ENCODE measurements around the gene C1D.

The C1D gene

DNA sequence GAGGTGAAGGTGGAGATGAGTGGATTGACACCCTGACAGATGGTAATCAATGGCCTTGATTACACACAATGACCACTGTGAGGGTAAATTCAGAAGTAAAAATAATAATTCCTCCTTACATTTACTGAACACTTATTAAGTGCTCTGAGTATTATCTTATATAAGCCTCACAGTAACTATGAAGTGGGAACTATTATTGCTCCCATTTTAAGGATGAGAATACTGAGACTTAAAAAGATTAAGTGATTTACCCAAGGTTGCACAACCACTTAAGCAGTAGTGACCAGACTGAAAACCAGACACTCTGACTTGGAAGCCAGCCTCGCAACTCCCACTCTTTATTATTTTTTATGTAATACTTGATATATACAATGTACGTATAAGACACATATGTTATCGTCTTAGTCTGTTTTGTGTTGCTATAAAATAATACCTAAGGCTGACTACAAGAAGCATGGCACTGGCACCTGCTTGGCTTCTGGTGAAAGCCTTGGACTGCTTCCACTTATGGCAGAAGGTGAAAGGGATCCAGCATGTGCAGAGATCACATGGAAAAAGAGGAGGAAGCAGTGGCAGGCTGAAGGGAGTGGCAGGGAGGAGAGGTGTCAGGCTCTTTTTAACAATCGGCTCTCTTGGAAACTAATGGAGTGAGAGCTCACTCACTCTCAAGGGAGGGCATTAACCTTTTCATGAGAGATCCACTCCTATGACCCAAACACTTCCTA is 41.5 kb upstream of the C1D start:
- no peak overlapping the region for H3K23ac ChIP-seq (ENCODE audit: low read depth, low read length, poor library complexity)
- no CpG with 5 or more reads among the region's 4 CpGs for WGBS, 2 donors (ENCODE audit: extremely low coverage in 2 of 2, insufficient read length in 2 of 2, insufficient replicate concordance in 1 of 2)
- no peak overlapping the region for H4K91ac ChIP-seq (ENCODE audit: low read depth, low read length, poor library complexity)

DNA sequence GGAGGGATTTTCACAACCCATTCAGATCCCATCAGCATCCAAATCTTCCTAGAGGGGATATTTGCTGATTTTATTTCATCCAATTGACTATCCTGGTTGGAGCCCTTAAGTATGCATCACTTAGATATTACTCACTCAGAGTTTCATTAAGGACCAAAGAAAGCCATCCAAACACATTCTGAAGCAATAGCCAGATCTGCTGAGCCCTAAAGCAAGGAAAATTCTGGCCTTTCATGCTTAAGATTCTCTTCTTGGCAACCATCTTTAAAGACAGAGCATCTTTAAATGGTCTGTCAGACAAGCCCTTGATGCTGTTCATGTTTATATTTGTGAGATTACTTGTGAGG is 40.9 kb upstream of the C1D start:
- H2BK15ac ChIP-seq (ENCODE audit: low read length): no peak overlapping the region
- no peak overlapping the region for H3K18ac ChIP-seq (ENCODE audit: low read length)
- no peak overlapping the region for H3K14ac ChIP-seq (ENCODE audit: low read length)
- no peak overlapping the region for H4K91ac ChIP-seq (ENCODE audit: low read depth, low read length, poor library complexity)
- H4K8ac ChIP-seq (ENCODE audit: low read depth, low read length): no peak overlapping the region
- H2BK12ac ChIP-seq (ENCODE audit: low read length): no peak overlapping the region
- H2AFZ ChIP-seq (ENCODE audit: low read length): no peak overlapping the region
- H3K9me3 ChIP-seq (replicated peaks in 1 of 2; ENCODE audit: control insufficient read depth in 2 of 2, insufficient read depth in 1 of 2, low read depth in 1 of 2, low read length in 2 of 2): peaks cover 0 to 4% of the 10 kb centered on the region in 2 donors
- DNase-seq (ENCODE audit: low spot score): no peak
- no peak overlapping the region for H3K4ac ChIP-seq (ENCODE audit: low read length)
- H3K27me3 ChIP-seq (ENCODE audit: control insufficient read depth in 3 of 3, insufficient read depth in 3 of 3, low read depth in 1 of 3, low read length in 3 of 3): no peaks in the 10 kb centered on the region
- no peaks in the 10 kb centered on the region for H3K36me3 ChIP-seq (replicated peaks in 1 of 2; ENCODE audit: control insufficient read depth in 2 of 2, insufficient read depth in 2 of 2, low read length in 2 of 2)
- H2BK5ac ChIP-seq (ENCODE audit: low read length): no peak overlapping the region
- no peak overlapping the region for H3K9ac ChIP-seq (ENCODE audit: low read depth, low read length, poor library complexity)
- H3K79me1 ChIP-seq (ENCODE audit: low read depth, low read length): no peaks in the 10 kb centered on the region
- no peak overlapping the region for H3K4me2 ChIP-seq (ENCODE audit: insufficient read depth, low read length, poor library complexity, severe bottlenecking)
- no peak overlapping the region for H3K27ac ChIP-seq (replicated peaks; ENCODE audit: low read length)
- no peak overlapping the region for H2BK120ac ChIP-seq (ENCODE audit: low read depth, low read length)
- H2AK5ac ChIP-seq (ENCODE audit: low read depth, low read length): no peak overlapping the region
- no peaks in the 10 kb centered on the region for H3K4me1 ChIP-seq (ENCODE audit: control insufficient read depth in 2 of 2, insufficient read depth in 1 of 2, low read depth in 1 of 2, low read length in 2 of 2)
- no peak overlapping the region for H3K4me3 ChIP-seq (ENCODE audit: low read length in 2 of 2)
- no peak overlapping the region for H3K23ac ChIP-seq (ENCODE audit: low read depth, low read length, poor library complexity)

More for the DNA sequence above, 41.5 kb upstream of the C1D start:
- no peak for DNase-seq (ENCODE audit: low spot score)
- H3K4me3 ChIP-seq (ENCODE audit: low read length in 2 of 2): no peak overlapping the region
- H3K18ac ChIP-seq (ENCODE audit: low read length): no peak overlapping the region
- no peak overlapping the region for H3K4ac ChIP-seq (ENCODE audit: low read length)
- H2BK15ac ChIP-seq (ENCODE audit: low read length): no peak overlapping the region
- H3K27me3 ChIP-seq (ENCODE audit: control insufficient read depth in 3 of 3, insufficient read depth in 3 of 3, low read depth in 1 of 3, low read length in 3 of 3): no peaks in the 10 kb centered on the region
- no peak overlapping the region for H3K9ac ChIP-seq (ENCODE audit: low read depth, low read length, poor library complexity)
- H3K4me1 ChIP-seq (ENCODE audit: control insufficient read depth in 2 of 2, insufficient read depth in 1 of 2, low read depth in 1 of 2, low read length in 2 of 2): no peaks in the 10 kb centered on the region
- no peak overlapping the region for H2AFZ ChIP-seq (ENCODE audit: low read length)
- no peak overlapping the region for H2BK5ac ChIP-seq (ENCODE audit: low read length)
- no peak overlapping the region for H3K14ac ChIP-seq (ENCODE audit: low read length)
- no peak overlapping the region for H3K27ac ChIP-seq (replicated peaks; ENCODE audit: low read length)
- H2BK12ac ChIP-seq (ENCODE audit: low read length): no peak overlapping the region
- no peak overlapping the region for H2AK5ac ChIP-seq (ENCODE audit: low read depth, low read length)
- H3K9me3 ChIP-seq (replicated peaks in 1 of 2; ENCODE audit: control insufficient read depth in 2 of 2, insufficient read depth in 1 of 2, low read depth in 1 of 2, low read length in 2 of 2): peaks cover 0 to 4% of the 10 kb centered on the region in 2 donors
- no peak overlapping the region for H4K8ac ChIP-seq (ENCODE audit: low read depth, low read length)
- H3K36me3 ChIP-seq (replicated peaks in 1 of 2; ENCODE audit: control insufficient read depth in 2 of 2, insufficient read depth in 2 of 2, low read length in 2 of 2): no peaks in the 10 kb centered on the region
- no peaks in the 10 kb centered on the region for H3K79me1 ChIP-seq (ENCODE audit: low read depth, low read length)
- no peak overlapping the region for H2BK120ac ChIP-seq (ENCODE audit: low read depth, low read length)
- no peak overlapping the region for H3K4me2 ChIP-seq (ENCODE audit: insufficient read depth, low read length, poor library complexity, severe bottlenecking)

DNA sequence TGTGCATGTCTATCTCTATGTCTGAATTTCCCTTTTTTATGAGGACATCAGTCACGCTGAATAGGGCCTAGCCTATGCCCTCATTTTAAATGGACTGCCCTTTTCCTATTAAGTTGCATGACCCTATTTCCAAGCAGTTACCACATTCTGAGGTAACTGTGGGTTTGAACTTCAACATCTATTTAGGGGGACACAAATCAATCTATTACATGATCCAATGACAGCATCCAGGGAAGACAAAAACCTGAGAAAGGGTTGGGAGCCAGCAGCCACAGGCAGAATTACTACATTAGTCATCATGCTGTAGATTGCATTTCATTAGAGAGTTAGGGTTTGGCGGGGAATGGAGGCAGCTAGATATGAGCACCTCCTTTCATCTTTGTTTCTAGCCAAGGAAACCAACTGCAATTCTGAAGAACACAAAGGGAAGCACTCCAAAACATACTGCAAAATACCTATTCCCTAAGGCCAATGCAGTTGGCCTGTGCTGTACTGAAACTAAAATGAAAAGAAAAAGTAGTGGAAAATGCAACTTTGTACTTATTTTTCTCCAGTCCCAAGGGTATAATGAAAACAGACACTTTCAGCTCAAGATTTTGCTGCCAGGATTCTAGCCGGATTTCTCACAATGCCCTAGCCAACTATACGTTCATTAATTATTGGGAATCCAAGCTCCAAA is 40.4 kb upstream of the C1D start:
- Histone ChIP-seq H2BK12ac (ENCODE audit: low read length) (no peak overlapping the region), H3K27me3 (ENCODE audit: control insufficient read depth in 3 of 3, insufficient read depth in 3 of 3, low read depth in 1 of 3, low read length in 3 of 3) (no peaks in the 10 kb centered on the region), H4K8ac (ENCODE audit: low read depth, low read length) (no peak overlapping the region), H2BK120ac (ENCODE audit: low read depth, low read length) (no peak overlapping the region), H2BK5ac (ENCODE audit: low read length) (no peak overlapping the region), H3K4me1 (ENCODE audit: control insufficient read depth in 2 of 2, insufficient read depth in 1 of 2, low read depth in 1 of 2, low read length in 2 of 2) (no peaks in the 10 kb centered on the region), H2AK5ac (ENCODE audit: low read depth, low read length) (no peak overlapping the region), H4K91ac (ENCODE audit: low read depth, low read length, poor library complexity) (no peak overlapping the region), H2BK15ac (ENCODE audit: low read length) (no peak overlapping the region), H3K36me3 (replicated peaks in 1 of 2; ENCODE audit: control insufficient read depth in 2 of 2, insufficient read depth in 2 of 2, low read length in 2 of 2) (no peaks in the 10 kb centered on the region), H3K14ac (ENCODE audit: low read length) (no peak overlapping the region), H3K27ac (replicated peaks; ENCODE audit: low read length) (no peak overlapping the region), H3K9me3 (replicated peaks in 1 of 2; ENCODE audit: control insufficient read depth in 2 of 2, insufficient read depth in 1 of 2, low read depth in 1 of 2, low read length in 2 of 2) (peaks cover 0 to 4% of the 10 kb centered on the region in 2 donors), H2AFZ (ENCODE audit: low read length) (no peak overlapping the region), H3K9ac (ENCODE audit: low read depth, low read length, poor library complexity) (no peak overlapping the region), H3K18ac (ENCODE audit: low read length) (no peak overlapping the region), H3K4me2 (ENCODE audit: insufficient read depth, low read length, poor library complexity, severe bottlenecking) (no peak overlapping the region), H3K4ac (ENCODE audit: low read length) (no peak overlapping the region), H3K79me1 (ENCODE audit: low read depth, low read length) (no peaks in the 10 kb centered on the region), H3K23ac (ENCODE audit: low read depth, low read length, poor library complexity) (no peak overlapping the region), H3K4me3 (ENCODE audit: low read length in 2 of 2) (no peak overlapping the region)
- no peak for DNase-seq (ENCODE audit: low spot score)
- no CpG with 5 or more reads among the region's 4 CpGs for WGBS, 2 donors (ENCODE audit: extremely low coverage in 2 of 2, insufficient read length in 2 of 2, insufficient replicate concordance in 1 of 2)

DNA sequence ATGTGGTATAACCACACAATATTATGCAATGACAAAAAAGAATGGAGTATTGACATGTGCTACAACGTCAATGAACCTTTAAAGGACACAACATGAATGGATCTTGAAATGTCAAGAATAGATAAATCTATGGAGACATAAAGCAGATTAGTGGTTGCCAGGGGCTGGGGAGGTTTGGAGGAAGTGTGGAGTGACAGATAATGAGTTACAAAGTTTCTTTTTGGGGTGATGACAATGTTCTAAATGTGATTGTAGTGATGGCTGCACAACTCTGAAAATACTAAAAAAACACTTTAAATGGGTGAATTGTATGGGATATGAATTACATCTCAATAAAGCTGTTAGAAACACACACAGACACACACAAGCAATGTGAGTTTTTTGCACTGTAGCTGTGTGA is 37.4 kb upstream of the C1D start:
- H3K79me1 ChIP-seq (ENCODE audit: low read depth, low read length): no peaks in the 10 kb centered on the region
- H2AK5ac ChIP-seq (ENCODE audit: low read depth, low read length): no peak overlapping the region
- H3K4ac ChIP-seq (ENCODE audit: low read length): no peak overlapping the region
- WGBS, 2 donors (ENCODE audit: extremely low coverage in 2 of 2, insufficient read length in 2 of 2, insufficient replicate concordance in 1 of 2): no CpG with 5 or more reads among the region's 1 CpG
- no peak overlapping the region for H3K27ac ChIP-seq (replicated peaks; ENCODE audit: low read length)
- DNase-seq (ENCODE audit: low spot score): no peak
- no peak overlapping the region for H3K23ac ChIP-seq (ENCODE audit: low read depth, low read length, poor library complexity)
- H3K9me3 ChIP-seq (replicated peaks in 1 of 2; ENCODE audit: control insufficient read depth in 2 of 2, insufficient read depth in 1 of 2, low read depth in 1 of 2, low read length in 2 of 2): no peaks in the 10 kb centered on the region
- H3K4me2 ChIP-seq (ENCODE audit: insufficient read depth, low read length, poor library complexity, severe bottlenecking): no peak overlapping the region
- H2BK120ac ChIP-seq (ENCODE audit: low read depth, low read length): no peak overlapping the region
- peaks cover 0 to 6% (median 0%) of the 10 kb centered on the region in 3 experiments for H3K27me3 ChIP-seq (ENCODE audit: control insufficient read depth in 3 of 3, insufficient read depth in 3 of 3, low read depth in 1 of 3, low read length in 3 of 3)
- no peak overlapping the region for H2AFZ ChIP-seq (ENCODE audit: low read length)
- H4K91ac ChIP-seq (ENCODE audit: low read depth, low read length, poor library complexity): no peak overlapping the region
- H2BK12ac ChIP-seq (ENCODE audit: low read length): no peak overlapping the region
- H4K8ac ChIP-seq (ENCODE audit: low read depth, low read length): no peak overlapping the region
- H2BK15ac ChIP-seq (ENCODE audit: low read length): no peak overlapping the region
- H3K18ac ChIP-seq (ENCODE audit: low read length): no peak overlapping the region
- no peak overlapping the region for H3K9ac ChIP-seq (ENCODE audit: low read depth, low read length, poor library complexity)
- no peaks in the 10 kb centered on the region for H3K36me3 ChIP-seq (replicated peaks in 1 of 2; ENCODE audit: control insufficient read depth in 2 of 2, insufficient read depth in 2 of 2, low read length in 2 of 2)
- H3K14ac ChIP-seq (ENCODE audit: low read length): no peak overlapping the region
- H3K4me1 ChIP-seq (ENCODE audit: control insufficient read depth in 2 of 2, insufficient read depth in 1 of 2, low read depth in 1 of 2, low read length in 2 of 2): no peaks in the 10 kb centered on the region
- H2BK5ac ChIP-seq (ENCODE audit: low read length): no peak overlapping the region
- H3K4me3 ChIP-seq (ENCODE audit: low read length in 2 of 2): no peak overlapping the region
